Activated T-helper 1 cell treated with anti-CD3 and anti-CD28 coated beads, Interleukin-12 subunit alpha, Interleukin-12 subunit beta, Interleukin-2, Interleukin-4 antibody, amounts not matched to agents 30 ng/mL and 10 ng/mL and 1 ng/mL, durations not matched to agents 14 hours and 24 hours and 36 hours (primary cell): ENCODE data around the gene SKI. TPM values are rescaled to one million over a fixed set of nuclear protein-coding genes. Genes with fewer than 3 reads are reported as not detected.

Experiments
- DNase-seq: peaks from one replicate; pipeline ENCODE4 v3.0.0; 2021; ENCODE audit warnings: low spot score
- H3K27ac Mint-ChIP-seq: one replicate; pipeline ENCODE4 v1.8.0; 2021; ENCODE audit warnings: mild to moderate bottlenecking, mixed read lengths
- H3K27me3 Mint-ChIP-seq: one replicate; pipeline ENCODE4 v1.8.0; 2022; ENCODE audit warnings: mild to moderate bottlenecking, moderate library complexity, mixed read lengths; ENCODE audit not compliant: insufficient read depth
- H3K36me3 Mint-ChIP-seq: one replicate; pipeline ENCODE4 v1.8.0; 2021; ENCODE audit warnings: low read depth, mixed read lengths
- H3K4me1 Mint-ChIP-seq: one replicate; pipeline ENCODE4 v1.8.0; 2021; ENCODE audit warnings: low read depth, mixed read lengths
- H3K4me3 Mint-ChIP-seq: one replicate; pipeline ENCODE4 v1.8.0; 2021; ENCODE audit warnings: mild to moderate bottlenecking, moderate library complexity, mixed read lengths
- H3K9me3 Mint-ChIP-seq: one replicate; pipeline ENCODE4 v1.8.0; 2021; ENCODE audit warnings: mixed read lengths
- intact Hi-C: fragments of 100-400 bp; cut with micrococcal nuclease; formaldehyde crosslinking; loops from one replicate; pipeline ENCODE4 v1.15.1; 2024
- total RNA-seq: library from RNA; stranded (reverse); gene quantifications from 2 replicates; pipeline ENCODE4 v1.2.3, GENCODE V29; 2022

Gene SKI
- total RNA-seq, 1 donor from 2014 or later = 38.3 TPM

DNA sequence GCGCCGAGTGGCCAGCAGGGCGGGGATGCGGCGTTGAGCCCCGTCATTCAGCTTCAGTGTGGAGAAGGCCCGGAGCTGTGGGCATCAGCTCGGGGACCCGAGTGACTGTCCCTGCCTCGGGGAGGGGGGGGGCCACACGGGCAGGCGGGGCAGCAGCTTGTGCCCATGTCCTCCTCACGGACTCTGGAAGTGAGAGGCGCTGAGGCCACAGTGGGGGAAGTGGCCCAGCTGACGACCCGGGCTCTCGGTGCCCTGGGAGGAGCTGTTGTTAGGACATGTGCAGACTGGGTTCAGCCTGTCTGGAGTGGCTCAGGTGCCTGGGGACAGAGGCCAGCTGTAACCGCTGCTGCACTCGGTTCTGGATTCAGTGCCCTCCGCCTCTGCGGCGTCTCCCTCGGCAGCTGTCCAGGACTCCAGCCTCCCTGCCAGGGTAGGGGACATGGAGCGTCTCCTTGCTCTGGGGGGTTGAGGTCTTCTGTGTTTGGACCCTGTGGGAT, 71.1 kb downstream of the SKI start:
- Mint-ChIP-seq H3K4me3 (no peak overlapping the region), H3K27me3 (no peaks in the 10 kb centered on the region), H3K9me3 (no peaks in the 10 kb centered on the region), H3K36me3 (peaks cover 1% of the 10 kb centered on the region), H3K27ac (peak overlapping the region; percentile 91), H3K4me1 (peaks cover 44% of the 10 kb centered on the region)
- DNase-seq = no peak
- intact Hi-C loops = loop anchor here (10.0 kb wide), 2 partner anchors 86 to 226 kb away; partner anchors contain the start of gene PANK4

DNA sequence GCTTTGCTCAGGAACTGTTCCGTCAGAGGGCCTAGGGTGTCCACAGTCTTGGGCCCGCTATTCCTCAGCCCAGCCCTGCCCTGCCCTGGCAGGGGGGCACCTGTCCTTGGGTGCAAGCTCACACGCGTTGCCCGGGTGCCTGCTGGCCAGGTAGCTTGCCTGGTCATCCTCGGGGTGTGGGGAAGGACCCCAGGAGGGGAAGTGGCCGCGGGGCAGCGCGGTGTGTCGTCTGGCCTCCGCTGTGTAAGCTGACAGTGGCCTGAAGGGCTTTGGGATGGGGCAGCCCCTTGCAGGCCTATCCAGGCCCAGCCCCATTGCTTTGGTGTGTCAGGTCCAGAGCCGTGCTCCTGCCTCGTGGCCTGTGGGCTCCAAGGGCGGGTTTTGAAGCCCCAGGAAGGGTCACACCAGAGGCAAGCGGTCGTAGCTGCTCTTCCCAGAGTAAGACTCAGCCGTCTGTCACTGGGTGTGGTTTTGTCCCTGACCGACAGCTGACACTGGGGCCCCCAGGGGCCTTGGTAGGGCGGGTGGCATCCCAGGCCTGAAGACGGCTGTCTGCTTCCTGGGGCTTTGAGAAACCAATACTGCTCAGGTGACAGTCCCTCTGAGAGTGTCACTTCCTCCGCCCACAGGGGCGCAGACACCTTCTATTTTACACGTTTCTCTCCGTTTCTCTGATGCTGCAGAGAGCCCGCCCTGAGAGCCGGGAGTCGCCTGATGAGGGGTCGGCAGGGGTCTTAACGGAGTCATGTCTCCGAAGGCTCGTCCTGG, 72.1 kb downstream of the SKI start:
- Mint-ChIP-seq H3K4me1 (peaks cover 44% of the 10 kb centered on the region), H3K9me3 (no peaks in the 10 kb centered on the region), H3K27ac (peak overlapping the region; percentile 91), H3K4me3 (peak overlapping the region; percentile 77), H3K27me3 (no peaks in the 10 kb centered on the region), H3K36me3 (peaks cover 1% of the 10 kb centered on the region)
- peak; percentile 67 for DNase-seq
- intact Hi-C loops = loop anchor here (1.0 to 5.0 kb wide), 6 partner anchors 10 to 247 kb away; no protein-coding TSS in a partner anchor

DNA sequence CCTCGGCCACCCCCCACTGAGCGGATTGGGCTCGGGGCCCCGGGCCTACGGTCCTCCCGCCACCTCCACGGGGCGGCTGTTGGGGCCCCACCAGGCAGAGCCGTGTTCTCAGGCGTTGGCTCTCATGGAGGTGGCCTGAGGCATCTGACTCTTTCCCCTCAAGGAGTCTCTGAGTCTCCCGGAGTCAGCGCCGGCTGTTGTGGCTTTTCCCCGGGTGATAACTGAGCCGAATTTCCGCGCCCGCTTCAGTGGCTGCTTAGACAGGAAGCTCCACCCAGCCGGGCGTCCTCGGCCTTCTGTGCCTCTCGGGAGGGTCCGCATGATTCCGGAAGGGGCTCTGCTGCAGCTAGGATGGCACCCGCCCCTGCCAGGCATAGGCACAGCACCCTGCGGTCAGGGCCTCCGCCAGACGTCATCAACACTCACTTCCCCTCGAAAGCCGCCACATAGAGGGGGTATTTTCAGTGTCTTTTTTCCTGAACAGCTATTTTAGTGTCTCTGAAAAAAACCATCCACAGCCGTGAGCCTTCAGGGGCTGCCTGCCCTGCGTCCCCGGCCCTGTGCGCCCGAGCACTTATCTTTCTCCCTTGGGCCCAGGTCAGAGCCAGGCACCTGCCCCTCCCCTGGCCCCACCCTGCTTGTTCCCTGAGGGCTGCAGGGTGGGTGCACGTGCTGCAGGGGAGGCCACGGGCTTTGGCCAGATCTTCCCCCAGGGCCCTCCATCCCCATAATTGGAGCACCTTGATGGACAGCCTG, 72.9 kb downstream of the SKI start:
- Mint-ChIP-seq H3K27me3 (no peaks in the 10 kb centered on the region), H3K4me1 (peaks cover 35% of the 10 kb centered on the region), H3K36me3 (peaks cover 4% of the 10 kb centered on the region), H3K4me3 (peak overlapping the region; percentile 77), H3K9me3 (no peaks in the 10 kb centered on the region), H3K27ac (peak overlapping the region; percentile 91)
- intact Hi-C loops = loop anchor here (1.0 to 5.0 kb wide), 6 partner anchors 11 to 246 kb away; no protein-coding TSS in a partner anchor
- DNase-seq = peak; percentile 77

DNA sequence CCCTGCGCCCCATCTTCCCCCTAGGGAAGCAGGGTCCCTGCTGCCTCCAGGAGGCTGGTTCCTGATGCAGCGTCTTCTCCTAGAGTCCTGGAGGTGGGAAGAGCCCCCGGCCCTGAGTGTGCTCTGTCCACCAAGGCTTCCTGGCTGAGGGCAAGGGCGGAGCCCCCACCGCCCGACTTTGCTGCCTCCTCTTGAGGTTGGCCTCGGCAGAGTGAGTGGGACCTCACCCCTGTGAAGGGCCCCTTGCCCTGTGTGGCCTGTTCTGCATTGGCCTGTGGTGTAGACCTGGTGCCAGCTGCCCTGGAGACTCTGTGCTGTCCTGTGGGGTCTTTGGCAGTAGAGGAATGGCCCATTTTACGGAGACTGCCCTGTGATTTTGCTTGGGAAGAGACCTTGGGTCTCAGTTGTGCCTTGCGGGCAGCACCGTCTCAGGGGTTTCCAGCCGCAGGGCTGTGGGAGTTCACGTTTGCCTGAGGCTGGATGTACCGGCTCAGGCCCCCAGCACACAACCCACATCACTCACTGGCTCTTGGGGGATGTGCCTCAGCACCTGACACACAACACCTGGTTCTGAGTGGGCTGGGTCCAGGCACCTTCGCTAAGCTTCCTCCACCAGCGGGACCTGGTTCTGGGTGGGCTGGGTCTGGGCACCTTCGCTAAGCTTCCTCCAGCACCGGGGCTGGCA, 73.6 kb downstream of the SKI start:
- intact Hi-C loops = loop anchor here (2.0 to 5.0 kb wide), 3 partner anchors 13 to 246 kb away; no protein-coding TSS in a partner anchor
- Mint-ChIP-seq H3K4me3 (peak overlapping the region; percentile 77), H3K27ac (peak overlapping the region; percentile 91), H3K27me3 (no peaks in the 10 kb centered on the region), H3K36me3 (peaks cover 5% of the 10 kb centered on the region), H3K9me3 (no peaks in the 10 kb centered on the region), H3K4me1 (peaks cover 29% of the 10 kb centered on the region)
- DNase-seq = no peak

DNA sequence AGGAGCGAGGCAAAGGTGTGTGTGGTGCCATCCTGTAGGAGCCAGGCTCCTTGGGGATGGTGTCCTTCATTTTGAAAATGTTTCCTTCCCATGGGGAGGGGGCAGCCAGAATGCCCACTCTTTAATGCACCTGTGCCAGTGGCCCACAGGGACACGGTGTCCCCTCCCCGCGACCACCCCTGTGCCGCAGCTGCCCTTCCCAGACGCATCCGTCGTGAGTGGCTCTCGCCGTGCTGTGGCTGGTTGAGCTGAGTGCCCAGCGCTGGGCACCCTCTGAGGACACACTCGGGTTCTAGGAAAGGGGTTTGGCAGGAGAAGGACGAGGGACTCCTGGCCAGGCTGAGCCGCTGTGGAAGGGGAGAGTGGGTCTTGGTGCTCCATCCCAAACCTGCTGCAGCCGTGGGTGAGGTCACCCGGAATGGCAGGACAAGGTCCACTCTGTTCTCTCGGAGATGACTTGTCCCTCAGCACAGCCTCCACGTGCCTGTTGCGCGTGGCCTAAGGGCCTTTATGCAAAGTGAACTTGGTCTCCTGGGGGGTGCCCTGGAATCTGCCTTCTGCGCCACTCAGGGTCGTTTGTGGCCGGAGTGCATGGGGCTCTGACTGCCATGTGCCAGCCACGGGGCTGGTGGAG, 74.3 kb downstream of the SKI start:
- Mint-ChIP-seq H3K27me3 (no peaks in the 10 kb centered on the region), H3K27ac (peak overlapping the region; percentile 34), H3K4me3 (no peak overlapping the region), H3K36me3 (peaks cover 7% of the 10 kb centered on the region), H3K9me3 (no peaks in the 10 kb centered on the region), H3K4me1 (peaks cover 28% of the 10 kb centered on the region)
- intact Hi-C loops = loop anchor here (5.0 kb wide), 1 partner anchor 245 kb away; no protein-coding TSS in a partner anchor
- no peak for DNase-seq

DNA sequence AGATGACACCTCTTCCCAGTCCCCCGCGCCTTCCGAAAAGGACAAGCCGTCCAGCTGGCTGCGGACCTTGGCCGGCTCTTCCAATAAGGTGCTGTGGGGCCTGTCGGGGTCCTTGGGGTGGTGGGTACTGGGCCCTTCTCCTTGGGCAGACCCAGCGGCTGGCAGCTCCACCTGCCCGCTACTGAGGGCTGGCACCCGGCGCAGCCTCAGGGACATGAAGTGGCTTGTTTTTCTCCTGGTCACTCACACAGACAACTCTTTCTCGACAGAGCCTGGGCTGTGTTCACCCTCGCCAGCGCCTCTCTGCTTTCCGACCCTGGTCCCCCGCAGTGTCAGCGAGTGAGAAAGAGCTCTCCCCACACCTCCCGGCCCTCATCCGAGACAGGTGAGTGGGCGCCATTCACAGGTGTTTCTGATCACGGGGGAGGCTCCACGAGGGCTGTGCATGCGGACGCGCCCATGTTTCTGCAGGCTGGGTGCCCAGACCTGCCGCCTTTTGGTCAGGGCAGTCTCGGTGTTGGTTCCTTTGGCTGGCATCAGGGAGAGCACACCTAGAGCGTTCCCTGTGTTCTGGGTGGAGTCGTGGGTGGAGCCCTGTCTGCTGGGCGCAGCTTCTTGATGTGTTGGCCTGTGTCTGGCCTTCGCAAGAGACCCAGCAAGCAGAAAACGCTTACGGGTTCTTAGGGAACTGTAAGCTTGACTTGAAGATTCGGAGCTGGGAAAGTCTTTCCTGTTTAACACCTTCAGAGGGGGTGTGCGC, 75.1 kb downstream of the SKI start:
- intact Hi-C loops = loop anchor here (5.0 kb wide), 1 partner anchor 244 kb away; no protein-coding TSS in a partner anchor
- Mint-ChIP-seq H3K36me3 (peaks cover 13% of the 10 kb centered on the region), H3K27ac (no peak overlapping the region), H3K9me3 (no peaks in the 10 kb centered on the region), H3K27me3 (no peaks in the 10 kb centered on the region), H3K4me1 (peaks cover 28% of the 10 kb centered on the region), H3K4me3 (no peak overlapping the region)
- DNase-seq = no peak

DNA sequence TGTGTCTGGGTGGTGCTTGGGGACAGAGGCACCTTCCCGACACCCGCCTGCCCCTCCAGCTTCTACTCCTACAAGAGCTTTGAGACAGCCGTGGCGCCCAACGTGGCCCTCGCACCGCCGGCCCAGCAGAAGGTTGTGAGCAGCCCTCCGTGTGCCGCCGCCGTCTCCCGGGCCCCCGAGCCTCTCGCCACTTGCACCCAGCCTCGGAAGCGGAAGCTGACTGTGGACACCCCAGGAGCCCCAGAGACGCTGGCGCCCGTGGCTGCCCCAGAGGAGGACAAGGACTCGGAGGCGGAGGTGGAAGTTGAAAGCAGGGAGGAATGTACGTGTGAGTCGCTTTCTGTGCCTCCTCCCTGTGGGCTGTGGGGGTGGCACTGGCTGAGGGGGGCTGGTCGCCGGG, 75.7 kb downstream of the SKI start:
- Mint-ChIP-seq H3K27ac (no peak overlapping the region), H3K4me3 (no peak overlapping the region), H3K27me3 (no peaks in the 10 kb centered on the region), H3K4me1 (peaks cover 26% of the 10 kb centered on the region), H3K36me3 (peaks cover 15% of the 10 kb centered on the region), H3K9me3 (no peaks in the 10 kb centered on the region)
- no peak for DNase-seq
- intact Hi-C loops = loop anchor here (5.0 kb wide), 1 partner anchor 244 kb away; no protein-coding TSS in a partner anchor

DNA sequence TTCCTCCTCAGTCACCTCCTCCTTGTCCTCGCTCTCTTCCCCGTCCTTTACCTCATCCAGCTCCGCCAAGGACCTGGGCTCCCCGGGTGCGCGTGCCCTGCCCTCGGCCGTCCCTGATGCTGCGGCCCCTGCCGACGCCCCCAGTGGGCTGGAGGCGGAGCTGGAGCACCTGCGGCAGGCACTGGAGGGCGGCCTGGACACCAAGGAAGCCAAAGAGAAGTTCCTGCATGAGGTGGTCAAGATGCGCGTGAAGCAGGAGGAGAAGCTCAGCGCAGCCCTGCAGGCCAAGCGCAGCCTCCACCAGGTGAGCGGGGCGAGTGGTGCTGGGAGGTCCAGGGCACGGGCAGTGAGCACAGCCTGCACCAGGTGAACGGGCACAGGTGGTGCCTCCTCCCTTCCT, 76.2 kb downstream of the SKI start:
- no peak for DNase-seq
- Mint-ChIP-seq H3K9me3 (no peaks in the 10 kb centered on the region), H3K4me1 (peaks cover 22% of the 10 kb centered on the region), H3K27me3 (no peaks in the 10 kb centered on the region), H3K27ac (no peak overlapping the region), H3K4me3 (no peak overlapping the region), H3K36me3 (peaks cover 15% of the 10 kb centered on the region)
- intact Hi-C loops = loop anchor here (5.0 kb wide), 1 partner anchor 243 kb away; no protein-coding TSS in a partner anchor

DNA sequence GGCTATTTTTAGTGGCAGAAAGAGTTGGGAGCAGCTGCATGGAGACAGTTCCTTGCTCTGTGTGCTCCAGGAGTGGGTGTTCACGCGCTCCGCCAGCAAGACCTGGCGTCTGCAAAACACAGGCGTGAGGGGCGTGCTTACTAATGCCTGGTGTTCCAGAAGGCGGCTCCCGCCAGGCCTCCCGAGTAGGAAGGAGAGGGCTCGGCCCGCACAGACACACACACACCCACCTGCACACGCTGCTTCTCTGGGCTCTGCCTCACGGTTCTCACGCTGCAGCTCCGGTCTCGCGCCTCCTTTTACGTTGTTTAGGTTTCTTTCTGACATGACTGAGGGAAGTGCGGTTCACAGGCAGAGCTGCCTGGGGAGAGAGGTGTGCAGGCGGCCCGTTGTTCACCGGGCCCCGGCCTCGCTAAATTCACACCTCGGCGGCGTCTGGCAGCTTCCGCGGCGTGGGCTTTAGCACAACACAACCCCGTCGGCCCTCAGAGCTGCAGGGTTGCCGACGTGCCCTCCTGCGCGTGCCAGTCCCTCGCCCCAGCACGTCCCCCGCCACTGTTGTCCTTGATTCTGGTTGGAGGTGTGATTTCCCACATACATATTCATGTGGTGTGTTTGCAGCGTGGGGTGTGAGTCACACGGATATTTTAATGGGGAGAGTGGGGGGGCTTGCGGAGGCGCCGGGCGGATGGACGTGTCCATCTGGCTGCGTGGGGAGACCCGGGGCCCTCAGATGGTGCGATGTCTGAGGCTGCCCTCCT, 77.0 kb downstream of the SKI start:
- no peak for DNase-seq
- Mint-ChIP-seq H3K9me3 (no peaks in the 10 kb centered on the region), H3K4me3 (no peak overlapping the region), H3K4me1 (peaks cover 15% of the 10 kb centered on the region), H3K27ac (peak overlapping the region; percentile 52), H3K27me3 (no peaks in the 10 kb centered on the region), H3K36me3 (peaks cover 15% of the 10 kb centered on the region)
- intact Hi-C loops = loop anchor here (5.0 kb wide), 1 partner anchor 242 kb away; no protein-coding TSS in a partner anchor

DNA sequence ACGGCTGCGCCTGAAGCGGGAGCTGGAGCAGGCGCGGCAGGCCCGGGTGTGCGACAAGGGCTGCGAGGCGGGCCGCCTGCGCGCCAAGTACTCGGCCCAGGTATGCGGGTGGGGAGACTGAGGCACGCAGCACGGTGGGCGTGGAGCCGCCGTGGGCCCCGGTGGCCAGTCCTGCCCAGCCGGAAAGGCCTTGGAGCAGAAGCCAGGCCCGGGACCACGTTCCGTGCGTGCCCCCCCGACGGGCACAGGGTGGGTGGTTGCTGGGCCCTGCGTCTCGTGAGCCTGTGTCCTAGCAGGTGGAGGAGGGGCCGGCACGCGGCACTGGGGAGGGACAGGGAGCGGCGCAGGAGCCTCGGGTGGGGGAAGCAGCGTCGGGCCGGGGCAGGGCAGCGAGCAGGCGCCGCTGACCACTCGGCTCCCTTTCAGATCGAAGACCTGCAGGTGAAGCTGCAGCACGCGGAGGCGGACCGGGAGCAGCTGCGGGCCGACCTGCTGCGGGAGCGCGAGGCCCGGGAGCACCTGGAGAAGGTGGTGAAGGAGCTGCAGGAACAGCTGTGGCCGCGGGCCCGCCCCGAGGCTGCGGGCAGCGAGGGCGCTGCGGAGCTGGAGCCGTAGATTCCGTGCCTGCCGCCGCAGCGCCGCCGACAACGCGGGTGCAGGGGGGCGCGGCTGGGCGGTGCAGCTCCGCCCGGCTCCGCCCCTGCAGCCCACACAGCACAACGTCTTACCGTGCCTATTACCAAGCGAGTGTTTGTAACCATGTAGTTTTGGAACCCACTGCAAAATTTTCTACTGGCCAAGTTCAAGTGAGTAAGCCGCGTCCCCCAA, 78.2 kb downstream of the SKI start:
- Mint-ChIP-seq H3K36me3 (peaks cover 15% of the 10 kb centered on the region), H3K4me1 (peaks cover 6% of the 10 kb centered on the region), H3K27me3 (no peaks in the 10 kb centered on the region), H3K9me3 (no peaks in the 10 kb centered on the region), H3K4me3 (no peak overlapping the region), H3K27ac (no peak overlapping the region)
- no peak for DNase-seq
- intact Hi-C loops = no loop called here
